ENCODE results near the gene FAM81A.
"Not testable (repeated sequence)": the region's sequence is repeated elsewhere in the genome, so short reads cannot be mapped to it uniquely, and the experiment has no call there.

Gene FAM81A

GRCh38 chr15:59420986-59421618 lies 16.9 kb upstream of the FAM81A start:
- no peaks in the 10 kb centered on the region for H3K36me3 ChIP-seq (ENCODE audit: control insufficient read depth, insufficient read depth, low read length)
- H3K27ac ChIP-seq (ENCODE audit: insufficient read depth, low read depth, low read length, poor library complexity, severe bottlenecking) = no peak overlapping the region
- 26 to 27% methylated on average over 12 of the region's 16 CpGs for WGBS, 2 experiments
- no peaks in the 10 kb centered on the region for H3K9me3 ChIP-seq (ENCODE audit: control insufficient read depth, low read length)
- no peak overlapping the region for H3K4me3 ChIP-seq (ENCODE audit: insufficient read depth, low read depth, low read length)
- no peaks in the 10 kb centered on the region for H3K4me1 ChIP-seq (ENCODE audit: control insufficient read depth, insufficient read depth, low read length)
- no peaks in the 10 kb centered on the region for H3K27me3 ChIP-seq (ENCODE audit: control insufficient read depth, insufficient read depth, low read length, poor library complexity, severe bottlenecking)

- Histone ChIP-seq H3K4me1 (ENCODE audit: control insufficient read depth, insufficient read depth, low read length) (no peaks in the 10 kb centered on the region), H3K27me3 (ENCODE audit: control insufficient read depth, insufficient read depth, low read length, poor library complexity, severe bottlenecking) (no peaks in the 10 kb centered on the region), H3K4me3 (ENCODE audit: insufficient read depth, low read depth, low read length) (no peak overlapping the region), H3K36me3 (ENCODE audit: control insufficient read depth, insufficient read depth, low read length) (no peaks in the 10 kb centered on the region), H3K27ac (ENCODE audit: insufficient read depth, low read depth, low read length, poor library complexity, severe bottlenecking) (no peak overlapping the region), H3K9me3 (ENCODE audit: control insufficient read depth, low read length) (no peaks in the 10 kb centered on the region)
- 64 to 66% methylated on average over 5 of the region's 5 CpGs for WGBS, 2 experiments
Observed at GRCh38 chr15:59424616-59425015, 13.4 kb upstream of the FAM81A start.

GRCh38 chr15:59428898-59429297 lies 9.1 kb upstream of the FAM81A start:
- not testable (repeated sequence) for H3K4me1 ChIP-seq (ENCODE audit: control insufficient read depth, insufficient read depth, low read length); H3K27me3 ChIP-seq (ENCODE audit: control insufficient read depth, insufficient read depth, low read length, poor library complexity, severe bottlenecking); H3K27ac ChIP-seq (ENCODE audit: insufficient read depth, low read depth, low read length, poor library complexity, severe bottlenecking); H3K36me3 ChIP-seq (ENCODE audit: control insufficient read depth, insufficient read depth, low read length); H3K4me3 ChIP-seq (ENCODE audit: insufficient read depth, low read depth, low read length); H3K9me3 ChIP-seq (ENCODE audit: control insufficient read depth, low read length)
- WGBS, 2 experiments = 86 to 94% methylated on average over 2 of the region's 3 CpGs

GRCh38 chr15:59432389-59432788 lies 5.6 kb upstream of the FAM81A start:
- Histone ChIP-seq H3K36me3 (ENCODE audit: control insufficient read depth, insufficient read depth, low read length) (no peaks in the 10 kb centered on the region), H3K9me3 (ENCODE audit: control insufficient read depth, low read length) (no peaks in the 10 kb centered on the region), H3K27ac (ENCODE audit: insufficient read depth, low read depth, low read length, poor library complexity, severe bottlenecking) (no peak overlapping the region), H3K27me3 (ENCODE audit: control insufficient read depth, insufficient read depth, low read length, poor library complexity, severe bottlenecking) (peaks cover 38% of the 10 kb centered on the region), H3K4me3 (ENCODE audit: insufficient read depth, low read depth, low read length) (no peak overlapping the region), H3K4me1 (ENCODE audit: control insufficient read depth, insufficient read depth, low read length) (peaks cover 7% of the 10 kb centered on the region)
- WGBS, 2 experiments = 90 to 95% methylated on average over 1 of the region's 1 CpG

- WGBS, 2 experiments = 79 to 84% methylated on average over 4 of the region's 4 CpGs
- peaks cover 10% of the 10 kb centered on the region for H3K4me1 ChIP-seq (ENCODE audit: control insufficient read depth, insufficient read depth, low read length)
Observed at GRCh38 chr15:59434481-59434880, 3.5 kb upstream of the FAM81A start.

GRCh38 chr15:59436774-59437141 lies 1.2 kb upstream of the FAM81A start:
- WGBS, 2 experiments = 42 to 58% methylated on average over 6 of the region's 6 CpGs
- no peaks in the 10 kb centered on the region for H3K9me3 ChIP-seq (ENCODE audit: control insufficient read depth, low read length)
- H3K36me3 ChIP-seq (ENCODE audit: control insufficient read depth, insufficient read depth, low read length) = no peaks in the 10 kb centered on the region
- H3K27me3 ChIP-seq (ENCODE audit: control insufficient read depth, insufficient read depth, low read length, poor library complexity, severe bottlenecking) = peaks cover 72% of the 10 kb centered on the region
- H3K4me3 ChIP-seq (ENCODE audit: insufficient read depth, low read depth, low read length) = peak overlapping the region; percentile 56
- H3K4me1 ChIP-seq (ENCODE audit: control insufficient read depth, insufficient read depth, low read length) = peaks cover 10% of the 10 kb centered on the region
- no peak overlapping the region for H3K27ac ChIP-seq (ENCODE audit: insufficient read depth, low read depth, low read length, poor library complexity, severe bottlenecking)

More at GRCh38 chr15:59434481-59434880, 3.5 kb upstream of the FAM81A start:
- Histone ChIP-seq H3K27me3 (ENCODE audit: control insufficient read depth, insufficient read depth, low read length, poor library complexity, severe bottlenecking) (peaks cover 58% of the 10 kb centered on the region), H3K36me3 (ENCODE audit: control insufficient read depth, insufficient read depth, low read length) (no peaks in the 10 kb centered on the region), H3K9me3 (ENCODE audit: control insufficient read depth, low read length) (no peaks in the 10 kb centered on the region), H3K27ac (ENCODE audit: insufficient read depth, low read depth, low read length, poor library complexity, severe bottlenecking) (no peak overlapping the region), H3K4me3 (ENCODE audit: insufficient read depth, low read depth, low read length) (no peak overlapping the region)

- Histone ChIP-seq H3K4me3 (ENCODE audit: insufficient read depth, low read depth, low read length) (peak overlapping the region; percentile 56), H3K27ac (ENCODE audit: insufficient read depth, low read depth, low read length, poor library complexity, severe bottlenecking) (no peak overlapping the region), H3K9me3 (ENCODE audit: control insufficient read depth, low read length) (no peaks in the 10 kb centered on the region), H3K27me3 (ENCODE audit: control insufficient read depth, insufficient read depth, low read length, poor library complexity, severe bottlenecking) (peaks cover 72% of the 10 kb centered on the region), H3K36me3 (ENCODE audit: control insufficient read depth, insufficient read depth, low read length) (no peaks in the 10 kb centered on the region), H3K4me1 (ENCODE audit: control insufficient read depth, insufficient read depth, low read length) (peaks cover 10% of the 10 kb centered on the region)
- WGBS, 2 experiments = 9 to 10% methylated on average over 28 to 29 of the region's 30 CpGs
Observed at GRCh38 chr15:59437142-59437816, 707 bp upstream of the FAM81A start.

- Histone ChIP-seq H3K27ac (ENCODE audit: insufficient read depth, low read depth, low read length, poor library complexity, severe bottlenecking) (no peak overlapping the region), H3K36me3 (ENCODE audit: control insufficient read depth, insufficient read depth, low read length) (no peaks in the 10 kb centered on the region), H3K9me3 (ENCODE audit: control insufficient read depth, low read length) (no peaks in the 10 kb centered on the region), H3K4me1 (ENCODE audit: control insufficient read depth, insufficient read depth, low read length) (peaks cover 10% of the 10 kb centered on the region), H3K27me3 (ENCODE audit: control insufficient read depth, insufficient read depth, low read length, poor library complexity, severe bottlenecking) (peaks cover 71% of the 10 kb centered on the region), H3K4me3 (ENCODE audit: insufficient read depth, low read depth, low read length) (peak overlapping the region; percentile 46)
- WGBS, 2 experiments = 77% methylated on average over 22 of the region's 22 CpGs
Observed at GRCh38 chr15:59438625-59439290, 772 bp downstream of the FAM81A start.

GRCh38 chr15:59439576-59439975 lies 1.6 kb downstream of the FAM81A start:
- Histone ChIP-seq H3K4me3 (ENCODE audit: insufficient read depth, low read depth, low read length) (no peak overlapping the region), H3K27ac (ENCODE audit: insufficient read depth, low read depth, low read length, poor library complexity, severe bottlenecking) (no peak overlapping the region), H3K4me1 (ENCODE audit: control insufficient read depth, insufficient read depth, low read length) (peaks cover 10% of the 10 kb centered on the region), H3K9me3 (ENCODE audit: control insufficient read depth, low read length) (no peaks in the 10 kb centered on the region), H3K27me3 (ENCODE audit: control insufficient read depth, insufficient read depth, low read length, poor library complexity, severe bottlenecking) (peaks cover 62% of the 10 kb centered on the region), H3K36me3 (ENCODE audit: control insufficient read depth, insufficient read depth, low read length) (no peaks in the 10 kb centered on the region)
- 86 to 90% methylated on average over 6 of the region's 7 CpGs for WGBS, 2 experiments

- Histone ChIP-seq H3K36me3 (ENCODE audit: control insufficient read depth, insufficient read depth, low read length) (no peaks in the 10 kb centered on the region), H3K27ac (ENCODE audit: insufficient read depth, low read depth, low read length, poor library complexity, severe bottlenecking) (no peak overlapping the region), H3K4me3 (ENCODE audit: insufficient read depth, low read depth, low read length) (no peak overlapping the region), H3K9me3 (ENCODE audit: control insufficient read depth, low read length) (no peaks in the 10 kb centered on the region), H3K27me3 (ENCODE audit: control insufficient read depth, insufficient read depth, low read length, poor library complexity, severe bottlenecking) (peaks cover 24% of the 10 kb centered on the region), H3K4me1 (ENCODE audit: control insufficient read depth, insufficient read depth, low read length) (no peaks in the 10 kb centered on the region)
- WGBS, 2 experiments = 88 to 89% methylated on average over 8 of the region's 8 CpGs
Observed at GRCh38 chr15:59443341-59444072, 5.5 kb downstream of the FAM81A start.
